Measurements from ENCODE around the gene MAPKAPK2. TPM values are rescaled to one million over a fixed set of nuclear protein-coding genes. Genes with fewer than 3 reads are reported as not detected.

MAPKAPK2 gene
- total RNA-seq, 1 donor from 2014 or later = 77.7 TPM

- Mint-ChIP-seq H3K9me3 (no peaks in the 10 kb centered on the region), H3K4me1 (peaks cover 76% of the 10 kb centered on the region), H3K27me3 (ENCODE audit: low read depth) (no peaks in the 10 kb centered on the region), H3K4me3 (peak overlapping the region; percentile 47), H3K27ac (ENCODE audit: unreplicated experiment) (peak overlapping the region; percentile 82), H3K36me3 (ENCODE audit: low read depth) (no peaks in the 10 kb centered on the region)
- DNase-seq (ENCODE audit: low read depth, low spot score) = no peak
- TF ChIP-seq CTCF (conservative IDR thresholded peaks at IDR 0.05) = no peak
Observed at GRCh38 chr1:206705726-206706297, 21.1 kb downstream of the MAPKAPK2 start.

- peaks cover 76% of the 10 kb centered on the region for H3K4me1 Mint-ChIP-seq
- H3K36me3 Mint-ChIP-seq (ENCODE audit: low read depth) = no peaks in the 10 kb centered on the region
- H3K27me3 Mint-ChIP-seq (ENCODE audit: low read depth) = no peaks in the 10 kb centered on the region
- no peak overlapping the region for H3K4me3 Mint-ChIP-seq
- H3K27ac Mint-ChIP-seq (ENCODE audit: unreplicated experiment) = peak overlapping the region; percentile 51
- peak; percentile 16 for DNase-seq (ENCODE audit: low read depth, low spot score)
- no peak for TF ChIP-seq CTCF (conservative IDR thresholded peaks at IDR 0.05)
- no peaks in the 10 kb centered on the region for H3K9me3 Mint-ChIP-seq
Observed at GRCh38 chr1:206706298-206706791, 21.6 kb downstream of the MAPKAPK2 start.

GRCh38 chr1:206706806-206707366, 22.2 kb downstream of the MAPKAPK2 start:
- TF ChIP-seq CTCF (conservative IDR thresholded peaks at IDR 0.05) = no peak

GRCh38 chr1:206708058-206708457, 23.4 kb downstream of the MAPKAPK2 start:
- DNase-seq (ENCODE audit: low read depth, low spot score) = no peak
- no peaks in the 10 kb centered on the region for H3K36me3 Mint-ChIP-seq (ENCODE audit: low read depth)
- TF ChIP-seq CTCF (conservative IDR thresholded peaks at IDR 0.05) = no peak
- H3K4me3 Mint-ChIP-seq = peak overlapping the region; percentile 29
- H3K27ac Mint-ChIP-seq (ENCODE audit: unreplicated experiment) = no peak overlapping the region
- H3K9me3 Mint-ChIP-seq = no peaks in the 10 kb centered on the region
- no peaks in the 10 kb centered on the region for H3K27me3 Mint-ChIP-seq (ENCODE audit: low read depth)
- peaks cover 72% of the 10 kb centered on the region for H3K4me1 Mint-ChIP-seq

More at GRCh38 chr1:206706806-206707366, 22.2 kb downstream of the MAPKAPK2 start:
- Mint-ChIP-seq H3K9me3 (no peaks in the 10 kb centered on the region), H3K27me3 (ENCODE audit: low read depth) (no peaks in the 10 kb centered on the region), H3K4me1 (peaks cover 76% of the 10 kb centered on the region), H3K36me3 (ENCODE audit: low read depth) (no peaks in the 10 kb centered on the region), H3K27ac (ENCODE audit: unreplicated experiment) (no peak overlapping the region), H3K4me3 (no peak overlapping the region)
- DNase-seq (ENCODE audit: low read depth, low spot score) = no peak

- no peaks in the 10 kb centered on the region for H3K9me3 Mint-ChIP-seq
- H3K27ac Mint-ChIP-seq (ENCODE audit: unreplicated experiment) = no peak overlapping the region
- H3K4me3 Mint-ChIP-seq = no peak overlapping the region
- H3K27me3 Mint-ChIP-seq (ENCODE audit: low read depth) = no peaks in the 10 kb centered on the region
- peaks cover 71% of the 10 kb centered on the region for H3K4me1 Mint-ChIP-seq
- H3K36me3 Mint-ChIP-seq (ENCODE audit: low read depth) = no peaks in the 10 kb centered on the region
- no peak for TF ChIP-seq CTCF (conservative IDR thresholded peaks at IDR 0.05)
- no peak for DNase-seq (ENCODE audit: low read depth, low spot score)
Observed at GRCh38 chr1:206708882-206709281, 24.2 kb downstream of the MAPKAPK2 start.

All from neural crest cell (in vitro differentiated cells).